ENCODE measurements around the gene OR12D3. TPM values are rescaled to one million over a fixed set of nuclear protein-coding genes. Genes with fewer than 3 reads are reported as not detected.
"Not testable (repeated sequence)": the region's sequence is repeated elsewhere in the genome, so short reads cannot be mapped to it uniquely, and the experiment has no call there.

OR12D3 gene
- total RNA-seq, 4 donors from 2014 or later = not detected

GRCh38 chr6:29368765-29369164 is 6.3 kb downstream of the OR12D3 start, which contains the start of gene OR5V1:
TSS of gene OR5V1 (minus strand) at chr6:29368865. CDS start at chr6:29356195, 12,670 bp downstream.
- no peak for ATAC-seq
- Histone ChIP-seq H3K9me3 (no peaks in the 10 kb centered on the region), H3K36me3 (no peaks in the 10 kb centered on the region), H3K27ac (no peak within 1 kb of the TSS), H3K4me3 (no peak within 1 kb of the TSS), H3K27me3 (no peaks in the 10 kb centered on the region), H3K4me1 (no peaks in the 10 kb centered on the region)
- TF ChIP-seq CTCF (IDR thresholded peaks at IDR 0.05) = no peak
- TF ChIP-seq POLR2AphosphoS5 (IDR thresholded peaks at IDR 0.05) = no peak
- TF ChIP-seq EP300 (IDR thresholded peaks at IDR 0.05) = no peak
- TF ChIP-seq POLR2A (IDR thresholded peaks at IDR 0.05) = no peak
- 52 to 79% methylated on average over 2 to 3 of the region's 3 CpGs for WGBS, 2 donors (ENCODE audit: low coverage in 1 of 2)

- H3K27me3 ChIP-seq = peaks cover 4% of the 10 kb centered on the region
- WGBS, 2 donors (ENCODE audit: low coverage in 1 of 2) = 73% methylated on average over 1 of the region's 1 CpG; no CpG with 5 or more reads in 1 of the 2 donors
- TF ChIP-seq POLR2AphosphoS5 (IDR thresholded peaks at IDR 0.05) = no peak
- no peak for TF ChIP-seq POLR2A (IDR thresholded peaks at IDR 0.05)
- no peak for TF ChIP-seq EP300 (IDR thresholded peaks at IDR 0.05)
- TF ChIP-seq CTCF (IDR thresholded peaks at IDR 0.05) = no peak
- no peaks in the 10 kb centered on the region for H3K36me3 ChIP-seq
- H3K9me3 ChIP-seq = peaks cover 0 to 1% (median 0%) of the 10 kb centered on the region in 3 donors
- no peak overlapping the region for H3K4me3 ChIP-seq
- H3K27ac ChIP-seq = no peak overlapping the region
- no peaks in the 10 kb centered on the region for H3K4me1 ChIP-seq
- ATAC-seq = no peak
Measured at GRCh38 chr6:29355603-29356002, 19.5 kb downstream of the OR12D3 start.

- H3K27ac ChIP-seq = no peak overlapping the region
- H3K27me3 ChIP-seq = peaks cover 4% of the 10 kb centered on the region
- H3K4me1 ChIP-seq = no peaks in the 10 kb centered on the region
- TF ChIP-seq CTCF (IDR thresholded peaks at IDR 0.05) (no peak), POLR2A (IDR thresholded peaks at IDR 0.05) (no peak), POLR2AphosphoS5 (IDR thresholded peaks at IDR 0.05) (no peak), EP300 (IDR thresholded peaks at IDR 0.05) (no peak)
- no peaks in the 10 kb centered on the region for H3K36me3 ChIP-seq
- no peak overlapping the region for H3K4me3 ChIP-seq
- H3K9me3 ChIP-seq = peaks cover 0 to 6% (median 0%) of the 10 kb centered on the region in 3 donors
- no peak for ATAC-seq
Measured at GRCh38 chr6:29354980-29355379, 20.1 kb downstream of the OR12D3 start.

GRCh38 chr6:29349348-29349747 is 25.7 kb downstream of the OR12D3 start:
- H3K9me3 ChIP-seq = not testable (repeated sequence)

GRCh38 chr6:29345380-29345779 is 29.7 kb downstream of the OR12D3 start:
- Histone ChIP-seq H3K27me3 (no peaks in the 10 kb centered on the region), H3K4me3 (no peak overlapping the region), H3K9me3 (peaks cover 0 to 3% (median 0%) of the 10 kb centered on the region in 3 donors), H3K36me3 (no peaks in the 10 kb centered on the region), H3K27ac (no peak overlapping the region), H3K4me1 (no peaks in the 10 kb centered on the region)
- no peak for TF ChIP-seq EP300 (IDR thresholded peaks at IDR 0.05)
- no peak for ATAC-seq
- WGBS, 2 donors (ENCODE audit: low coverage in 1 of 2) = 56 to 73% methylated on average over 3 of the region's 3 CpGs

More at GRCh38 chr6:29349348-29349747, 25.7 kb downstream of the OR12D3 start:
- H3K4me3 ChIP-seq, H3K36me3 ChIP-seq, H3K4me1 ChIP-seq, H3K27ac ChIP-seq, H3K27me3 ChIP-seq, ATAC-seq: not testable (repeated sequence)
- 92 to 97% methylated on average over 2 to 3 of the region's 3 CpGs for WGBS, 2 donors (ENCODE audit: low coverage in 1 of 2)

GRCh38 chr6:29336269-29336668 is 38.8 kb downstream of the OR12D3 start:
- TF ChIP-seq POLR2A (IDR thresholded peaks at IDR 0.05) (no peak), POLR2AphosphoS5 (IDR thresholded peaks at IDR 0.05) (no peak), EP300 (IDR thresholded peaks at IDR 0.05) (no peak), CTCF (IDR thresholded peaks at IDR 0.05) (no peak)
- H3K27ac ChIP-seq = no peak overlapping the region
- H3K4me1 ChIP-seq = no peaks in the 10 kb centered on the region
- H3K4me3 ChIP-seq = no peak overlapping the region
- no peaks in the 10 kb centered on the region for H3K36me3 ChIP-seq
- 76 to 100% methylated on average over 1 to 2 of the region's 2 CpGs for WGBS, 2 donors (ENCODE audit: low coverage in 1 of 2)
- no peaks in the 10 kb centered on the region for H3K9me3 ChIP-seq
- no peak for ATAC-seq
- no peaks in the 10 kb centered on the region for H3K27me3 ChIP-seq
